HEK293T (cell line): ENCODE results near the gene DOK6.

Source experiments
- FOXA1 ChIP-seq: fragments of 450-650 bp; IDR thresholded peaks from 2 replicates; pipeline ENCODE4 v1.6.1; 2016; ENCODE audit warnings: mild to moderate bottlenecking
- FOXM1 ChIP-seq: fragments of 450-650 bp; IDR thresholded peaks from 2 replicates; pipeline ENCODE4 v1.6.1; 2017; ENCODE audit warnings: mild to moderate bottlenecking, borderline replicate concordance
- NFRKB ChIP-seq: fragments of 450-650 bp; IDR thresholded peaks from 2 replicates; pipeline ENCODE4 v1.6.1; 2016; ENCODE audit warnings: mild to moderate bottlenecking, moderate library complexity
- SP1 ChIP-seq: fragments of 450-650 bp; IDR thresholded peaks from 2 replicates; pipeline ENCODE4 v1.6.1; 2017
- TARDBP ChIP-seq: fragments of 450-650 bp; IDR thresholded peaks from 2 replicates; pipeline ENCODE4 v1.6.1; 2016

DNA sequence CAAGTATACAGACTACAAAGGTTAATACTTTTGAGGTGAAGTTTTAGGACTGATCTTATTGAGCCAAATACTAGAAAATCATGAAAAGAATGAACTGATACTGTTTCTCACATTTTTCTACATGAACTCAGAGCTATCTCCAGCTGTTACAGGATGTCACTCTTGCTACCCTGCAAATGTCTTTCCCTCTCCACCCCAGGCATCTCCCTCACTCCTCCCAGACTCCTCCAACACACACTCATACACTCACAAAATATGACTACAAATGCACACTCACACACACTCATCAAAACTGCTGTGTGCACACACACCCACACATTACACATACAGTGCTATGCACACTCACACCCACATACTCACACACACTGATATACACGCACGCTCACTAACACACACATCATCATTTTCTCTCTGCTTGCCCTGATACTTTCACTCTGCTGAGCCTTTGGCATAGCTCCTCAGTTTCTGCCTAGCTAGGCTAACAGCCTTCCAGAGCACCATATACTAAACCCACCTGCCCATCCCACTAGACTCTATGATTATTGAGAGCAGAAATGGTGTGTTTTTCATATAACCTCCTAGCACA, 273.7 kb downstream of the DOK6 start:
- TF ChIP-seq FOXA1 (no peak), SP1 (no peak), FOXM1 (no peak), NFRKB (no peak), TARDBP (no peak)
